Measurements from ENCODE around the gene CDC16.

Gene CDC16

DNA sequence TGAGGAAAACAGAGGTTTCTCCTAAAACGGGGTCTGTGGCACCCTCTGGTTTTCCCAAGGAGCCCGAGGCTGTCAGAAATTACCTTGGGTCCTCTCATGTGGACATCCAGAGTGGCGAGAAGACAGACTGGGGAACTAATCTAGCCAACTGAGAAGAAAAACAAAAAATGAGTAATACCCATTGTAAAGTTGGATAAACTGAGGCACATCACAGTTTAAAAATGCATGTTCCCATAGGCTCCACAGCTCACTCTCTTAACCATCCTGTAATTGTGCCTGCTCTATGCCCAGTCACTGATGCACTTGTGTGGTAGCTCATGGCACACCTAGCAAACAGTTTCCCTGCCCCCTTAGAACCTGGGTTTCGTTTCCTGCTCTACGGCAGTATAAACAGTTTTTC, 31.5 kb downstream of the CDC16 start:
- TF ChIP-seq GATA3 (IDR thresholded peaks at IDR 0.05; ENCODE audit: low read depth, low read length) (no peak), GATA2 (IDR thresholded peaks at IDR 0.05; ENCODE audit: low read depth, low read length) (no peak)

GRCh38 chr13:114268344-114269280, 33.9 kb downstream of the CDC16 start:
- TF ChIP-seq GATA2 (IDR thresholded peaks at IDR 0.05; ENCODE audit: low read depth, low read length) (no peak), GATA3 (IDR thresholded peaks at IDR 0.05; ENCODE audit: low read depth, low read length) (no peak)

- TF ChIP-seq GATA3 (IDR thresholded peaks at IDR 0.05; ENCODE audit: low read depth, low read length) = no peak
Measured at GRCh38 chr13:114269281-114269770, 34.6 kb downstream of the CDC16 start.

DNA sequence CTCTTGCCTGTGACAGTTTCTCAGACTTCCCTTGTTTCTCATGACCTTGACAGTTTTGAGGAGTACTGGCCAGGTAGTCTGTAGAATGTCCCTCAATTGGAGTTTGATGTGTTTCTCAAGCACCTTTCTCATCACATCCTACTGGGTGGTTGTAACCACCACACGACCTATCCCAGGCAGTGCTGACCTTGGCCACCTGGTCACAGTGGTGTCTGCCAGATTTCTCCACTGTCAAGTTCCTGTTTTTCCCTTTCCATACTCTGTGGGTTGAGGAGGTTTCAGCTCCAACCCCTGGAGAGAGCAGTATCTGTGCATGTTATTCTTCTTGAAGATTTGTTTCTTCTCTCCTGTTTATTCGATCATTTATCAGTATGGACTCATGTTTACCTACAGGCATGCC, 38.3 kb downstream of the CDC16 start:
- TF ChIP-seq GATA2 (IDR thresholded peaks at IDR 0.05; ENCODE audit: low read depth, low read length) (no peak), GATA3 (IDR thresholded peaks at IDR 0.05; ENCODE audit: low read depth, low read length) (no peak)

- TF ChIP-seq GATA3 (IDR thresholded peaks at IDR 0.05; ENCODE audit: low read depth, low read length) = no peak
- no peak for TF ChIP-seq GATA2 (IDR thresholded peaks at IDR 0.05; ENCODE audit: low read depth, low read length)
Measured at GRCh38 chr13:114275304-114275703, 40.6 kb downstream of the CDC16 start.

- TF ChIP-seq GATA2 (IDR thresholded peaks at IDR 0.05; ENCODE audit: low read depth, low read length) = no peak
- TF ChIP-seq GATA3 (IDR thresholded peaks at IDR 0.05; ENCODE audit: low read depth, low read length) = no peak
Measured at GRCh38 chr13:114279146-114279545, 44.4 kb downstream of the CDC16 start.

DNA sequence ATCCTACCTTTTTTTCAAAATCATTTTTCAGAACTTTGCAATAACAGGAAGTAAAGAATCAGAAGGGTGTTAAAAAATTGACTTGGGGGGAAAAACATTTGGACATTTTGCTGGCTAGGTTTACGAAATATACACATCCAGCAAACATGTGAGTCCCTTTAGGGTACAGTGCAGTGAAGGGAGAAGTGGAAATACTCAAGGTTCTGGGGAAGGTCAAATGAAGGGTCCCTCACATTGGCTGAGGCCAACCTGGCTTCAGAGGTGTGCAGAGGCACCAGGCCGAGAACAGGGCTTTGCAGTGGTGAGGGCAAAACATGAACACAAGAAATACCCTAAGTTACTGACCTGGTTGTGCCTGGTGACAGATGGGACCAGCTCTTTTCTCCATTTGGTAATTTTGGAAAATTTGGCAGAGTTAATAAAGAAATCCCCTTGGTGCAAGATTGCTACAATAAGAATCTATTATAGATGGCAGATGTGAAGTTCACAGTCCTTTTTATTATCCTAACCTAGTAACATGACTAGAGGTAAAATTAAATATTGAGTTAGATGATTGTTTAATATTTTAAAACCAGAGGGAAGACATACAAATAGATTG, 45.2 kb downstream of the CDC16 start:
- TF ChIP-seq GATA2 (IDR thresholded peaks at IDR 0.05; ENCODE audit: low read depth, low read length) (no peak), GATA3 (IDR thresholded peaks at IDR 0.05; ENCODE audit: low read depth, low read length) (no peak)

- TF ChIP-seq GATA3 (IDR thresholded peaks at IDR 0.05; ENCODE audit: low read depth, low read length) (no peak), GATA2 (IDR thresholded peaks at IDR 0.05; ENCODE audit: low read depth, low read length) (no peak)
Measured at GRCh38 chr13:114281351-114282040, 46.8 kb downstream of the CDC16 start, which contains the start of gene UPF3A. UPF3A (plus strand) TSS chr13:114281601; CDS start chr13:114281640, 39 bp downstream.

DNA sequence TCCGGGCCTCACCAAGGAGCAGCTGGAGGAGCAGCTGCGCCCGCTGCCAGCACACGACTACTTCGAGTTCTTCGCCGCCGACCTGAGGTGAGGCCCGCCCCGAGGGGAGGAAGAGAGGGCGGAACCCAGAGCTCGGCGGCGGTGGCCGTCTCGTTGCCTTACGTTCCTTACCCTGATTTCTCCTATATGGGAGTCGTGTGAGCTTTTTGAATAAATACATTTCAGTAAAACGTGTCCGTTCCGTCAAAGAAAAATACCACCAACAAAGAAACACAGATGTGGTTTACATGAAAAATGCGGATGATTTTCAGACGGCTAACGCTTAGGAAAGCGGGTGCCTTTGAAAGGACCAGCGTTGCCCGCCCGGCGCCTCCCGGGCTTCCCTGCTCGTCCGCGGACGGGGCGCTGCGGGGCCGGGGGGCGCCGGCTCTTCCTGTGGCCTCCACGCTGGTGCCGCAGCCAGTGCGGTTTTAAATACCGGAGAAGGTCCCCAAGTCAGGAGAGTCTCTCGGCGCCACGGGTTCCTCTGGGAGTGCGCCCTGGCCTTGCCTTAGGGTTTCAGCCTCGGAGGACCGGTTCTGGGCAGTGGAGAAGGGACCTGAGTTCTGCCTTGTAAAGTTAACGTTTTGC, 47.5 kb downstream of the CDC16 start:
- TF ChIP-seq GATA2 (IDR thresholded peaks at IDR 0.05; ENCODE audit: low read depth, low read length) (no peak), GATA3 (IDR thresholded peaks at IDR 0.05; ENCODE audit: low read depth, low read length) (no peak)

DNA sequence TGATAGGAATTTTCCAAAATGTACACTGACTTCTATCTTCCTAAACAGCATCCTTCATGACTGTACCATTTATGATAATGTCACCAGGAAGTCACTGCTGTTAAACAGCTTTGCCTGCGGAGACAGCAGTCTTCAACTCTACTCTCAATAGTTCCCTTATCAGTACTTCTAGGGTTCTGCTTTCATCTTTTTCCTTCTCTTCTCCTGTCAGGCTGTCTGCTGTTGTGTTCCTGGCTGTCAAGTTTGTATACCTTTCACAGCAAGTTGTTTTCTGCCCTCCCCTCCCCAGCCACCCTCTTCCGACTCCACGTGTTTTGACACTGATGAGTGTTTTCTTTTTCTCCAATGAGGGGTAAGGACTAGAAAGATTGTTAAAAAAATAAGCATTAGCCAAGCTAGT, 48.9 kb downstream of the CDC16 start:
- TF ChIP-seq GATA3 (IDR thresholded peaks at IDR 0.05; ENCODE audit: low read depth, low read length) (no peak), GATA2 (IDR thresholded peaks at IDR 0.05; ENCODE audit: low read depth, low read length) (no peak)

DNA sequence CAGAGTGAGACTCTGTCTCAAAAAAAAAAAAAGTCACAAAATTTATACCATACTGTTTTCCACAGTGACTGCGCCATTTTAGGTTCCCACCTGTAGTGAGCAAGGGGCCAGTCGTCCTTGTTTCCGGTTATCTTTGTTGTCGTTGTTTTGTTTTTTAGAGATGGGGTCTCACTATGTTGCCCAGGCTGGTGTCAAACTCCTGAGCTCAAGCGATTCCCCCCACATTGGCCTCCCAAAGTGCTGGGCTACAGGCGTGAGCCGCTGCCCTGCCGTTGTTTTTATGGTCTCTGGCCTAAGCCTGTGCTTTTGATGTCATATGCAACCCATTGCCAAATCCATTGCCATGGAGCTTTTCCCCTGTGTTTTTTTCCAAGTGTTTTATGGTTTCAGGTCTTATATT, 50.0 kb downstream of the CDC16 start:
- TF ChIP-seq GATA3 (IDR thresholded peaks at IDR 0.05; ENCODE audit: low read depth, low read length) (no peak), GATA2 (IDR thresholded peaks at IDR 0.05; ENCODE audit: low read depth, low read length) (no peak)

DNA sequence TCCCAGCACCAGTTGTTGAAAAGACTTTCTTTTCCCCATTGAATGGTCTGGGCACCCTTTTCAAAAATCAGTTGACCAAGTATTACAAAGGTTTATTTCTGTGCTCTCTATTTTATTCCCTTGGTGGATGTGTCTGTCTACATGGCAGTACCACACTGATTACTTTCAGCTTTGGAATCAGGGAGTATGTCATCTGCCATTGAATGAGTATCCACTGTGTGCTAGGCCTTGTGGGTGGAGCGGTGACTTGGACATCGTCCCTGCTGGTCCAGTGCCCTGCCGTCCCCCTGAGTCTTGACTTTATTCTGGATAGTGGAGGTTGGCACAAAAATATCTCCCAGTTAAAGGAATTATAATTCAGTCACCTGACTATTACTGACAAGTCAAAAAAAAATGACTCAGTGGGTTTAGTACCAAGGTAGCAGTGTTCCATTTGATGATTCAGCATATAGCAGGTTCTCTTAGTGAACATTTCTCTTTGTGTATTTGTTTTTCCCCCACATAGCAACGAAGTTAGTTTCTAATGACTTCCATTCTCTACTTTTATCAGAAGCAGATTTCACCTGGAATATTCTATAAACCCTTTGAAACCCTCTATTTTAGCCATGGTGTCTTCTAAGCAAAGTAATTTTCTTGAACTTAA, 50.6 kb downstream of the CDC16 start:
- TF ChIP-seq GATA3 (IDR thresholded peaks at IDR 0.05; ENCODE audit: low read depth, low read length) = no peak
- TF ChIP-seq GATA2 (IDR thresholded peaks at IDR 0.05; ENCODE audit: low read depth, low read length) = no peak

DNA sequence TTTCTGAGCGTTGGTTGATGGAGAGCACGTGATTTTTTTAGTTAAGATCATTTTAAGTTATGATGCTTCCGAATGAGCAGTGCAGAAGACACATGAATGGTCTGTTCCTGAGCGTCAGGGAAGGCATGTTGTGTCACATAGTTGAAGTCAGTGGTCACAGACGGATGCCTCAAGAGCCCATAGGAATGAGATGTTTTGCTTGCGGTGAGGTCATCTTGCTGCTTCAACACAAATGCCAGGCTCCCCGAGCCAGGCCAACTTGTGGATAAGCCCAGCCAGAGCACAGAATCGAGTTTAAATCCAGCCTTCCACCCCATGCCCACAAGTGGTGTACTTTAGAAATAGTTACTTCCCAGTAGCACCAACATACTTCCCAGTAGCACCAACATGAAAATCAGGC, 52.1 kb downstream of the CDC16 start:
- no peak for TF ChIP-seq GATA2 (IDR thresholded peaks at IDR 0.05; ENCODE audit: low read depth, low read length)
- no peak for TF ChIP-seq GATA3 (IDR thresholded peaks at IDR 0.05; ENCODE audit: low read depth, low read length)

Measured in SH-SY5Y (cell line).